Sigmoid colon (tissue), 4 donors: ENCODE results near the gene ARHGDIA.

Source experiments
- CTCF ChIP-seq, 4 experiments: fragments of 450-650 bp in 3 of 4; fragments of 200-600 bp in 1 of 4; IDR thresholded peaks; one replicate each; pipeline ENCODE4 v1.5.1; 2016 to 2019; ENCODE audit warnings: antibody characterized with exemption in 4 of 4, mild to moderate bottlenecking in 3 of 4, moderate library complexity in 2 of 4
- POLR2A ChIP-seq, 2 donors: fragments of 450-650 bp; IDR thresholded peaks; one replicate each; pipeline ENCODE4 v1.6.1; 2016; ENCODE audit warnings: antibody characterized with exemption in 2 of 2, mild to moderate bottlenecking in 2 of 2, moderate library complexity in 2 of 2
- POLR2AphosphoS5 ChIP-seq, 4 donors: sonication (generic); formaldehyde crosslinking; IDR thresholded peaks; one replicate each; pipeline ENCODE4 v1.6.1; 2017; ENCODE audit warnings: antibody characterized with exemption in 4 of 4

GRCh38 chr17:81865358-81865732 lies 5.8 kb downstream of the ARHGDIA start:
- TF ChIP-seq CTCF (IDR thresholded peaks at IDR 0.05) (no peak), POLR2AphosphoS5 (IDR thresholded peaks at IDR 0.05) (no peak), POLR2A (IDR thresholded peaks at IDR 0.05) (no peak)
